ENCODE data around the gene IL34.

IL34 gene

GRCh38 chr16:70604407-70605282 is 41.7 kb upstream of the IL34 start:
- TF ChIP-seq CSRNP3 (CRISPR knock-in tag; IDR thresholded peaks at IDR 0.05) (no peak), BACH2 (CRISPR knock-in tag; IDR thresholded peaks at IDR 0.05; ENCODE audit: borderline replicate concordance) (no peak), ZNF70 (CRISPR knock-in tag; IDR thresholded peaks at IDR 0.05) (no peak), PATZ1 (CRISPR knock-in tag; IDR thresholded peaks at IDR 0.05; ENCODE audit: borderline replicate concordance) (no peak), ZFP30 (CRISPR knock-in tag; IDR thresholded peaks at IDR 0.05) (no peak), ISL1 (CRISPR knock-in tag; IDR thresholded peaks at IDR 0.05) (no peak), TCF4 (CRISPR knock-in tag; IDR thresholded peaks at IDR 0.05; ENCODE audit: borderline replicate concordance) (no peak), CREB5 (CRISPR knock-in tag; IDR thresholded peaks at IDR 0.05; ENCODE audit: low read depth) (no peak), ZNF565 (CRISPR knock-in tag; conservative IDR thresholded peaks at IDR 0.05; ENCODE audit: low read depth) (no peak), ZFP3 (CRISPR knock-in tag; IDR thresholded peaks at IDR 0.05) (no peak), ZC3H10 (CRISPR knock-in tag; IDR thresholded peaks at IDR 0.05) (no peak), ZNF8 (CRISPR knock-in tag; IDR thresholded peaks at IDR 0.05) (no peak), SNAI2 (CRISPR knock-in tag; IDR thresholded peaks at IDR 0.05) (no peak), RARB (CRISPR knock-in tag; IDR thresholded peaks at IDR 0.05) (no peak)
- ATAC-seq, result peak; percentile 30; the same call in 1 of the 3 replicates

GRCh38 chr16:70605283-70605657 is 41.1 kb upstream of the IL34 start:
- TF ChIP-seq PPARA (CRISPR knock-in tag; IDR thresholded peaks at IDR 0.05; ENCODE audit: borderline replicate concordance), result no peak
- no peak for TF ChIP-seq SNAI2 (CRISPR knock-in tag; IDR thresholded peaks at IDR 0.05)
- TF ChIP-seq ZNF8 (CRISPR knock-in tag; IDR thresholded peaks at IDR 0.05), result no peak
- TF ChIP-seq, protein P1, sequence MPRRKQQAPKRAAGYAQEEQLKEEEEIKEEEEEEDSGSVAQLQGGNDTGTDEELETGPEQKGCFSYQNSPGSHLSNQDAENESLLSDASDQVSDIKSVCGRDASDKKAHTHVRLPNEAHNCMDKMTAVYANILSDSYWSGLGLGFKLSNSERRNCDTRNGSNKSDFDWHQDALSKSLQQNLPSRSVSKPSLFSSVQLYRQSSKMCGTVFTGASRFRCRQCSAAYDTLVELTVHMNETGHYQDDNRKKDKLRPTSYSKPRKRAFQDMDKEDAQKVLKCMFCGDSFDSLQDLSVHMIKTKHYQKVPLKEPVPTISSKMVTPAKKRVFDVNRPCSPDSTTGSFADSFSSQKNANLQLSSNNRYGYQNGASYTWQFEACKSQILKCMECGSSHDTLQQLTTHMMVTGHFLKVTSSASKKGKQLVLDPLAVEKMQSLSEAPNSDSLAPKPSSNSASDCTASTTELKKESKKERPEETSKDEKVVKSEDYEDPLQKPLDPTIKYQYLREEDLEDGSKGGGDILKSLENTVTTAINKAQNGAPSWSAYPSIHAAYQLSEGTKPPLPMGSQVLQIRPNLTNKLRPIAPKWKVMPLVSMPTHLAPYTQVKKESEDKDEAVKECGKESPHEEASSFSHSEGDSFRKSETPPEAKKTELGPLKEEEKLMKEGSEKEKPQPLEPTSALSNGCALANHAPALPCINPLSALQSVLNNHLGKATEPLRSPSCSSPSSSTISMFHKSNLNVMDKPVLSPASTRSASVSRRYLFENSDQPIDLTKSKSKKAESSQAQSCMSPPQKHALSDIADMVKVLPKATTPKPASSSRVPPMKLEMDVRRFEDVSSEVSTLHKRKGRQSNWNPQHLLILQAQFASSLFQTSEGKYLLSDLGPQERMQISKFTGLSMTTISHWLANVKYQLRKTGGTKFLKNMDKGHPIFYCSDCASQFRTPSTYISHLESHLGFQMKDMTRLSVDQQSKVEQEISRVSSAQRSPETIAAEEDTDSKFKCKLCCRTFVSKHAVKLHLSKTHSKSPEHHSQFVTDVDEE (CRISPR knock-in tag; IDR thresholded peaks at IDR 0.05), result no peak
- no peak for TF ChIP-seq CREB5 (CRISPR knock-in tag; IDR thresholded peaks at IDR 0.05; ENCODE audit: low read depth)
- TF ChIP-seq TCF4 (CRISPR knock-in tag; IDR thresholded peaks at IDR 0.05; ENCODE audit: borderline replicate concordance), result no peak
- no peak for TF ChIP-seq CSRNP3 (CRISPR knock-in tag; IDR thresholded peaks at IDR 0.05)
- no peak for TF ChIP-seq ZFP30 (CRISPR knock-in tag; IDR thresholded peaks at IDR 0.05)
- TF ChIP-seq ISL1 (CRISPR knock-in tag; IDR thresholded peaks at IDR 0.05), result no peak
- TF ChIP-seq PATZ1 (CRISPR knock-in tag; IDR thresholded peaks at IDR 0.05; ENCODE audit: borderline replicate concordance), result no peak
- no peak for TF ChIP-seq ARNTL (CRISPR knock-in tag; IDR thresholded peaks at IDR 0.05; ENCODE audit: borderline replicate concordance, low read depth)
- no peak for TF ChIP-seq ZFP3 (CRISPR knock-in tag; IDR thresholded peaks at IDR 0.05)
- TF ChIP-seq RARB (CRISPR knock-in tag; IDR thresholded peaks at IDR 0.05), result no peak
- TF ChIP-seq ZNF70 (CRISPR knock-in tag; IDR thresholded peaks at IDR 0.05), result no peak

More at GRCh38 chr16:70605283-70605657, 41.1 kb upstream of the IL34 start:
- ATAC-seq, result no peak

Measured in SK-N-SH treated with all-trans-retinoic acid at 6 μM for 48 hours (cell line).